Stomach (tissue), 9 donors: Measurements from ENCODE around the gene FNTB. TPM values are rescaled to one million over a fixed set of nuclear protein-coding genes. Genes with fewer than 3 reads are reported as not detected.

Experiments used
- DNase-seq, 2 donors: peaks; one replicate each; pipeline versions ENCODE4 v3.0.0 to v3.0.0-alpha.2; 2013 to 2019
- H3K27ac ChIP-seq, 5 donors: fragments of 200-600 bp in 4 of 5; sonication (generic) in 4 of 5; one replicate each; pipeline ENCODE4 v1.5.1; 2013 to 2019; ENCODE audit warnings: mild to moderate bottlenecking in 1 of 5, moderate library complexity in 1 of 5
- H3K27me3 ChIP-seq, 3 donors: fragments of 200-600 bp; sonication (generic); one replicate each; pipeline ENCODE4 v1.5.1; 2017 to 2019; ENCODE audit warnings: mixed run types in 1 of 3
- H3K36me3 ChIP-seq, 4 donors: fragments of 200-600 bp; sonication (generic); 1 replicate in 3 of 4; 2 replicates in 1 of 4; pipeline ENCODE4 v1.5.1; 2016 to 2019
- H3K4me1 ChIP-seq, 4 donors: fragments of 200-600 bp; sonication (generic); one replicate each; pipeline ENCODE4 v1.5.1; 2016 to 2019
- H3K4me3 ChIP-seq, 4 donors: fragments of 200-600 bp; sonication (generic) in 3 of 4; one replicate each; pipeline ENCODE4 v1.5.1; 2016 to 2019; ENCODE audit warnings: mild to moderate bottlenecking in 1 of 4
- H3K9me3 ChIP-seq, 4 donors: fragments of 200-600 bp; sonication (generic); one replicate each; pipeline ENCODE4 v1.5.1; 2016 to 2019
- CTCF ChIP-seq, 7 experiments: fragments of 450-650 bp in 4 of 7; fragments of 200-600 bp in 3 of 7; sonication (generic) in 3 of 7; IDR thresholded peaks; one replicate each; pipeline ENCODE4 v1.5.1; 2016 to 2019; ENCODE audit warnings: antibody characterized with exemption in 7 of 7, control low read depth in 2 of 7, mild to moderate bottlenecking in 1 of 7
- EP300 ChIP-seq: sonication (generic); formaldehyde crosslinking; IDR thresholded peaks from one replicate; pipeline ENCODE4 v1.6.1; 2017; ENCODE audit warnings: antibody characterized with exemption
- POLR2A ChIP-seq, 4 donors: fragments of 450-650 bp; IDR thresholded peaks; one replicate each; pipeline ENCODE4 v1.6.1; 2016; ENCODE audit warnings: antibody characterized with exemption in 4 of 4, control low read depth in 2 of 4, mild to moderate bottlenecking in 1 of 4, moderate library complexity in 1 of 4
- POLR2AphosphoS5 ChIP-seq, 3 donors: sonication (generic); formaldehyde crosslinking; IDR thresholded peaks; one replicate each; pipeline ENCODE4 v1.6.1; 2016; ENCODE audit warnings: antibody characterized with exemption in 3 of 3
- WGBS, 5 donors: extraction: QIAGEN DNeasy Blood & Tissue Kit in 3 of 5; methylation state at CpG; one replicate each; pipeline versions ENCODE4 v1.1.5 to v1.1.7; 2013 to 2018; 5-methylcytosine and 5-hydroxymethylcytosine counted together
- intact Hi-C: fragments of 100-400 bp; cut with DNase I; formaldehyde crosslinking; loops from one replicate; pipeline ENCODE4 v1.15.1; 2023; ENCODE audit warnings: low total_unique reads
- polyA plus RNA-seq, 3 donors: library from polyadenylated mRNA; stranded (reverse); fragments of 200-250 nt; gene quantifications; one replicate each; pipeline ENCODE4 v1.2.3, GENCODE V29; 2013
- total RNA-seq, 5 donors: library from RNA; depleted of rRNA; stranded (reverse); fragments of >200 nt; gene quantifications; one replicate each; pipeline versions ENCODE4 v1.1.0 to v1.2.3, GENCODE V29; 2014 to 2016
- donor health status: healthy with polysubstance abuse.
- donor health status: Bipolar disorder and iron deficiency.
- donor health status: healthy.

Gene FNTB
- total and polyA plus RNA-seq, 8 donors: 2.9 to 18.3 (median 6.3) TPM; not detected in 1

- no peak overlapping the region for H3K4me3 ChIP-seq
- DNase-seq: no peak
- peaks cover 5 to 40% (median 33%) of the 10 kb centered on the region in 4 donors for H3K4me1 ChIP-seq
- WGBS, 5 donors: 72 to 88% (median 83%) methylated on average over 5 to 6 of the region's 6 CpGs
- peak overlapping the region; percentile 13 to 85 (median 69) for H3K27ac ChIP-seq
- no peaks in the 10 kb centered on the region for H3K9me3 ChIP-seq
- peaks cover 16 to 62% (median 43%) of the 10 kb centered on the region in 4 donors for H3K36me3 ChIP-seq
- TF ChIP-seq CTCF (IDR thresholded peaks at IDR 0.05) (no peak), EP300 (no peak), POLR2A (IDR thresholded peaks at IDR 0.05) (no peak), POLR2AphosphoS5 (IDR thresholded peaks at IDR 0.05) (no peak)
- intact Hi-C loops: no loop called here
- no peaks in the 10 kb centered on the region for H3K27me3 ChIP-seq
Measured at GRCh38 chr14:64943556-64943955, 43.1 kb upstream of the FNTB start.

DNA sequence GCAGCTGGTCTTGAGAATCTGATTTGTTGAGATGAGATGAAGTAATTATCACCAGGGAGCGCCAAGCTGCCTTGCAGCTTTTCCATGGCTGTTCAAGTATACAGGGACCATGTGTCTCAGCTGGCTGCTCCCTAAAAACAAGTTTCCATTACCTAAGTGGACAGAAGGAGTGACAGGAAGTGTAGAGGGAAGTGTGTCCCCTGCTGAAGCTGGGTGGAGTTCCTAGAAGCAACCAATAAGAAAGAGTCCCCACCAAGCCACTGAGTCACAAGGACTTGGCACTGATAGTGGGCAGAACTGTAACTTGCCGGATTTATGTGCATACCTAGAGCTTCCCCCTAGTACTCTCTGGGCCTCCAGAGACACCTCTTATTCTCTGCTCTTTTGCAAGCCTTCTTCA is 42.7 kb upstream of the FNTB start:
- intact Hi-C loops: no loop called here
- Histone ChIP-seq H3K9me3 (no peaks in the 10 kb centered on the region), H3K27ac (peak overlapping the region in 4 of 5 donors; percentile 19 to 85 (median 76)), H3K27me3 (no peaks in the 10 kb centered on the region), H3K4me3 (no peak overlapping the region), H3K36me3 (peaks cover 16 to 66% (median 43%) of the 10 kb centered on the region in 4 donors), H3K4me1 (peaks cover 5 to 35% (median 29%) of the 10 kb centered on the region in 4 donors)
- 85 to 96% (median 91%) methylated on average over 2 of the region's 2 CpGs for WGBS, 5 donors
- no peak for TF ChIP-seq CTCF (IDR thresholded peaks at IDR 0.05)
- DNase-seq: no peak

GRCh38 chr14:64944861-64945260 is 41.8 kb upstream of the FNTB start:
- intact Hi-C loops: no loop called here
- Histone ChIP-seq H3K27me3 (no peaks in the 10 kb centered on the region), H3K9me3 (no peaks in the 10 kb centered on the region), H3K4me3 (no peak overlapping the region), H3K27ac (no peak overlapping the region), H3K36me3 (peaks cover 16 to 64% (median 38%) of the 10 kb centered on the region in 4 donors), H3K4me1 (peaks cover 5 to 27% (median 21%) of the 10 kb centered on the region in 4 donors)
- WGBS, 5 donors: 91 to 100% (median 96%) methylated on average over 4 of the region's 4 CpGs
- no peak for TF ChIP-seq CTCF (IDR thresholded peaks at IDR 0.05)
- DNase-seq: no peak

DNA sequence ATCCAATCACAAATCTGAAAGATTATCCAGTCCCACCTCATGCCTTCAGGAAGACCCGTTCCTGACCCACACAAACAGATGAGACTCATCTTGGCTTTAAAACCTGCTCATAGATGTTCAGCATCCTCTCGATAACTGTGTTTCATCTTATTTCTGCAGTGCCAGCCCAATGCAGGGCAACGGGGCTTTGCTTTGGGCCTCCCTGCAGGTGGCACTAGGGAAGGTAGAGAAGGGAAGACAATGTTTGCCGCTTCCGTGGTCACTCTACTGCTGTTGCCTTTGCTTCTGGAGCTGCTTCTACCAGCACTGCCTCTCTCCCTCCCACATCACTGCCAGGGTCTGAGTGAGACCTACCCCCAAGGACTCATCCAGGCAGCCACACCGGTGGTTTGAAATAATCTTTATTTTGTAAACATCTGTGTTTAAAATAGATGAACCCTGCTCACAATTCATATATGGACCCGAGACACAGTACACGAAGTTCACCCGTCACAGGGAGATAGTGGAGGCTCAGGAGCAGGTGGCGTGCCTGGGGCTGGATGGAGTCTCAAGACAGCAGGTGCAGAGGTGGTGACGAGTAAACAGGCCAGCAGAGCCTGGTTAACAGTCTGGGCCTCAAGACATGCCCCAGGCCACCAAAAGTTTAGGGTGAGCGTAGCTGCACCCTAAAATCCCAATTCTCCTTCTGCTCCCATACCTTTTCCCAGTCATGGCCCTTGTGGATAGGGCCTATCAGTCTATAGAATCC is 41.1 kb upstream of the FNTB start:
- H3K36me3 ChIP-seq: peaks cover 10 to 66% (median 40%) of the 10 kb centered on the region in 4 donors
- no peaks in the 10 kb centered on the region for H3K27me3 ChIP-seq
- no peak overlapping the region for H3K4me3 ChIP-seq
- TF ChIP-seq EP300 (no peak), CTCF (IDR thresholded peaks at IDR 0.05) (no peak), POLR2A (IDR thresholded peaks at IDR 0.05) (no peak), POLR2AphosphoS5 (IDR thresholded peaks at IDR 0.05) (no peak)
- DNase-seq: no peak
- H3K4me1 ChIP-seq: peaks cover 5 to 19% (median 15%) of the 10 kb centered on the region in 4 donors
- H3K9me3 ChIP-seq: no peaks in the 10 kb centered on the region
- WGBS, 5 donors: 81 to 89% (median 86%) methylated on average over 12 of the region's 12 CpGs
- no peak overlapping the region for H3K27ac ChIP-seq
- intact Hi-C loops: no loop called here
